Neural progenitor cell (in vitro differentiated cells): ENCODE measurements around the gene STK33. TPM values are rescaled to one million over a fixed set of nuclear protein-coding genes. Genes with fewer than 3 reads are reported as not detected.

Source experiments
- DNase-seq: peaks from one replicate; pipeline ENCODE4 v3.0.0-alpha.2; 2016; ENCODE audit warnings: low spot score
- H2AFZ ChIP-seq: fragments of 200-600 bp; sonication (generic); replicated peaks from 2 replicates; pipeline ENCODE4 v1.6.1; 2016; ENCODE audit warnings: antibody characterized with exemption
- H3F3A ChIP-seq: fragments of 200-600 bp; sonication (generic); 2 replicates; pipeline ENCODE4 v1.6.1; 2016; ENCODE audit warnings: antibody characterized with exemption, low read depth
- H3K27ac ChIP-seq: fragments of 200-600 bp; sonication (generic); 2 replicates; pipeline ENCODE4 v1.5.1; 2016; ENCODE audit warnings: mild to moderate bottlenecking
- H3K27me3 ChIP-seq: fragments of 200-600 bp; sonication (generic); 2 replicates; pipeline ENCODE4 v1.6.1; 2016; ENCODE audit warnings: mild to moderate bottlenecking, moderate library complexity
- H3K36me3 ChIP-seq: fragments of 200-600 bp; sonication (generic); 2 replicates; pipeline ENCODE4 v1.5.1; 2016
- H3K4me1 ChIP-seq: fragments of 200-600 bp; sonication (generic); 2 replicates; pipeline ENCODE4 v1.6.1; 2016; ENCODE audit warnings: mixed run types
- H3K4me2 ChIP-seq: fragments of 200-600 bp; sonication (generic); 2 replicates; pipeline ENCODE4 v1.6.1; 2016
- H3K4me3 ChIP-seq: fragments of 200-600 bp; sonication (generic); 2 replicates; pipeline ENCODE4 v1.5.1; 2016
- H3K79me2 ChIP-seq: fragments of 200-600 bp; sonication (generic); 2 replicates; pipeline ENCODE4 v1.6.1; 2016; ENCODE audit warnings: low read depth
- H3K9ac ChIP-seq: fragments of 200-600 bp; sonication (generic); 2 replicates; pipeline ENCODE4 v1.6.1; 2016
- H3K9me3 ChIP-seq: fragments of 200-600 bp; sonication (generic); 2 replicates; pipeline ENCODE4 v1.5.1; 2016; ENCODE audit warnings: low read depth
- H4K20me1 ChIP-seq: fragments of 200-600 bp; sonication (generic); 2 replicates; pipeline ENCODE4 v1.6.1; 2016; ENCODE audit warnings: low read depth
- H3K27ac Mint-ChIP-seq: 3 replicates; pipeline ENCODE4 v1.8.0; 2021; ENCODE audit warnings: mixed read lengths
- H3K27me3 Mint-ChIP-seq: 2 replicates; pipeline ENCODE4 v1.8.0; 2022; ENCODE audit warnings: low read depth, mild to moderate bottlenecking, inconsistent platforms, moderate library complexity, mixed read lengths; ENCODE audit not compliant: insufficient read depth
- H3K36me3 Mint-ChIP-seq: 3 replicates; pipeline ENCODE4 v1.8.0; 2021; ENCODE audit warnings: mixed read lengths
- H3K4me1 Mint-ChIP-seq: 3 replicates; pipeline ENCODE4 v1.8.0; 2021; ENCODE audit warnings: mixed read lengths
- H3K4me3 Mint-ChIP-seq: 3 replicates; pipeline ENCODE4 v1.8.0; 2021; ENCODE audit warnings: mild to moderate bottlenecking, moderate library complexity, mixed read lengths
- H3K9me3 Mint-ChIP-seq: 3 replicates; pipeline ENCODE4 v1.8.0; 2020; ENCODE audit warnings: mixed read lengths
- CTCF ChIP-seq: fragments of 200-600 bp; sonication (generic); IDR thresholded peaks from 2 replicates; pipeline ENCODE4 v1.5.1; 2017; ENCODE audit warnings: antibody characterized with exemption, mild to moderate bottlenecking
- EZH2 ChIP-seq: fragments of 200-600 bp; sonication (generic); IDR thresholded peaks from 2 replicates; pipeline ENCODE4 v1.6.1; 2017; ENCODE audit warnings: antibody characterized with exemption, mild to moderate bottlenecking, moderate library complexity
- EZH2phosphoT487 ChIP-seq: fragments of 200-600 bp; sonication (generic); IDR thresholded peaks from 2 replicates; pipeline ENCODE4 v1.6.1; 2017; ENCODE audit warnings: antibody characterized with exemption
- total RNA-seq: library from RNA; depleted of rRNA; stranded (reverse); fragments of >200 nt; gene quantifications from 2 replicates; pipeline ENCODE4 v1.2.3, GENCODE V29; 2015; ENCODE audit warnings: low replicate concordance

STK33 gene
- total RNA-seq, 1 donor from 2014 or later, result 56.5 TPM

- Histone ChIP-seq H3K4me2 (no peak overlapping the region), H2AFZ (no peak overlapping the region), H3K4me1 (peaks cover 2% of the 10 kb centered on the region), H3K36me3 (no peaks in the 10 kb centered on the region), H3K4me3 (no peak overlapping the region), H3K9me3 (no peaks in the 10 kb centered on the region), H3F3A (no peaks in the 10 kb centered on the region), H3K27ac (no peak overlapping the region), H3K9ac (no peak overlapping the region), H3K79me2 (no peaks in the 10 kb centered on the region), H4K20me1 (no peaks in the 10 kb centered on the region), H3K27me3 (no peaks in the 10 kb centered on the region)
- no peak for DNase-seq
- H3K27ac Mint-ChIP-seq, result no peak overlapping the region
- peaks cover 9% of the 10 kb centered on the region for H3K27me3 Mint-ChIP-seq
- peaks cover 7% of the 10 kb centered on the region for H3K4me1 Mint-ChIP-seq
- no peak overlapping the region for H3K4me3 Mint-ChIP-seq
- H3K36me3 Mint-ChIP-seq, result no peaks in the 10 kb centered on the region
- TF ChIP-seq EZH2, result no peak
- no peak for TF ChIP-seq EZH2phosphoT487
- TF ChIP-seq CTCF, result no peak
- no peaks in the 10 kb centered on the region for H3K9me3 Mint-ChIP-seq
These were observed 246.1 kb downstream of the STK33 start for GRCh38 chr11:8347978-8348377.

- Histone ChIP-seq H4K20me1 (no peaks in the 10 kb centered on the region), H3F3A (peaks cover 4% of the 10 kb centered on the region), H3K9ac (no peak overlapping the region), H2AFZ (no peak overlapping the region), H3K9me3 (no peaks in the 10 kb centered on the region), H3K79me2 (no peaks in the 10 kb centered on the region), H3K36me3 (no peaks in the 10 kb centered on the region), H3K27me3 (no peaks in the 10 kb centered on the region), H3K4me2 (no peak overlapping the region), H3K4me3 (no peak overlapping the region), H3K27ac (no peak overlapping the region), H3K4me1 (peaks cover 8% of the 10 kb centered on the region)
- H3K27me3 Mint-ChIP-seq, result peaks cover 12% of the 10 kb centered on the region
- peaks cover 24% of the 10 kb centered on the region for H3K4me1 Mint-ChIP-seq
- TF ChIP-seq CTCF (no peak), EZH2phosphoT487 (no peak), EZH2 (no peak)
- H3K27ac Mint-ChIP-seq, result no peak overlapping the region
- no peaks in the 10 kb centered on the region for H3K9me3 Mint-ChIP-seq
- DNase-seq, result no peak
- H3K36me3 Mint-ChIP-seq, result no peaks in the 10 kb centered on the region
- H3K4me3 Mint-ChIP-seq, result no peak overlapping the region
These were observed 247.8 kb downstream of the STK33 start for GRCh38 chr11:8346157-8346755.

GRCh38 chr11:8345179-8345578 is 248.8 kb downstream of the STK33 start:
- Mint-ChIP-seq H3K27me3 (peaks cover 12% of the 10 kb centered on the region), H3K4me1 (peaks cover 24% of the 10 kb centered on the region), H3K36me3 (no peaks in the 10 kb centered on the region), H3K4me3 (no peak overlapping the region), H3K27ac (peak overlapping the region; percentile 23), H3K9me3 (no peaks in the 10 kb centered on the region)
- H3F3A ChIP-seq, result peaks cover 4% of the 10 kb centered on the region
- no peaks in the 10 kb centered on the region for H4K20me1 ChIP-seq
- no peak overlapping the region for H3K4me3 ChIP-seq
- no peak overlapping the region for H3K4me2 ChIP-seq
- no peaks in the 10 kb centered on the region for H3K27me3 ChIP-seq
- DNase-seq, result no peak
- H2AFZ ChIP-seq, result no peak overlapping the region
- no peak overlapping the region for H3K27ac ChIP-seq
- no peaks in the 10 kb centered on the region for H3K79me2 ChIP-seq
- TF ChIP-seq EZH2 (no peak), CTCF (no peak), EZH2phosphoT487 (no peak)
- peaks cover 8% of the 10 kb centered on the region for H3K4me1 ChIP-seq
- H3K9me3 ChIP-seq, result no peaks in the 10 kb centered on the region
- no peak overlapping the region for H3K9ac ChIP-seq
- H3K36me3 ChIP-seq, result no peaks in the 10 kb centered on the region
